Activated CD4-positive, alpha-beta T cell treated with anti-CD3 and anti-CD28 coated beads for 36 hours (primary cell): Measurements from ENCODE around the gene ABRAXAS1. TPM values are rescaled to one million over a fixed set of nuclear protein-coding genes. Genes with fewer than 3 reads are reported as not detected.
"Not testable (repeated sequence)": the region's sequence is repeated elsewhere in the genome, so short reads cannot be mapped to it uniquely, and the experiment has no call there.

Experiments used
- ATAC-seq: fragments of 200-7000 bp; cut with Tn5 transposase; one replicate; pipeline ENCODE4 v1.10.0; 2021; ENCODE audit warnings: mild to moderate bottlenecking, moderate library complexity
- CTCF ChIA-PET: fragments of 350-600 bp; sonication (Branson Sonifier 250); formaldehyde crosslinking; loops from one replicate; lab custom pipeline; 2021; ENCODE audit warnings: antibody characterized with exemption; lab: Charles Lee
- POLR2A ChIA-PET: fragments of 350-600 bp; sonication (Branson Sonifier 250); formaldehyde crosslinking; loops from one replicate; lab custom pipeline; 2021; ENCODE audit warnings: antibody characterized with exemption, inconsistent platforms; lab: Charles Lee
- DNase-seq: peaks from one replicate; pipeline ENCODE4 v3.0.0-alpha.2; 2020
- H3K27ac Mint-ChIP-seq: one replicate; pipeline ENCODE4 v1.8.0; 2021; ENCODE audit warnings: mixed read lengths
- H3K27me3 Mint-ChIP-seq: one replicate; pipeline ENCODE4 v1.8.0; 2021; ENCODE audit warnings: mixed read lengths
- H3K36me3 Mint-ChIP-seq: one replicate; pipeline ENCODE4 v1.8.0; 2021; ENCODE audit warnings: low read depth, mixed read lengths
- H3K4me1 Mint-ChIP-seq: one replicate; pipeline ENCODE4 v1.8.0; 2021; ENCODE audit warnings: mixed read lengths
- H3K4me3 Mint-ChIP-seq: one replicate; pipeline ENCODE4 v1.8.0; 2021; ENCODE audit warnings: mild to moderate bottlenecking, moderate library complexity, mixed read lengths
- H3K9me3 Mint-ChIP-seq: one replicate; pipeline ENCODE4 v1.8.0; 2021; ENCODE audit warnings: low read depth, mixed read lengths
- intact Hi-C, 2 experiments: fragments of 100-400 bp; cut with DNase I in 1 of 2; cut with micrococcal nuclease in 1 of 2; formaldehyde crosslinking; loops; one replicate each; pipeline versions ENCODE4 v1.14.2 to v1.15.1; 2022 to 2024; cut with DNase I, micrococcal nuclease
- total RNA-seq, 2 experiments: library from RNA; stranded (reverse); gene quantifications; one replicate each; pipeline ENCODE4 v1.2.3, GENCODE V29; 2021

ABRAXAS1 gene
- total RNA-seq, 2 experiments from 2014 or later, result 19.2 to 22.6 TPM

DNA sequence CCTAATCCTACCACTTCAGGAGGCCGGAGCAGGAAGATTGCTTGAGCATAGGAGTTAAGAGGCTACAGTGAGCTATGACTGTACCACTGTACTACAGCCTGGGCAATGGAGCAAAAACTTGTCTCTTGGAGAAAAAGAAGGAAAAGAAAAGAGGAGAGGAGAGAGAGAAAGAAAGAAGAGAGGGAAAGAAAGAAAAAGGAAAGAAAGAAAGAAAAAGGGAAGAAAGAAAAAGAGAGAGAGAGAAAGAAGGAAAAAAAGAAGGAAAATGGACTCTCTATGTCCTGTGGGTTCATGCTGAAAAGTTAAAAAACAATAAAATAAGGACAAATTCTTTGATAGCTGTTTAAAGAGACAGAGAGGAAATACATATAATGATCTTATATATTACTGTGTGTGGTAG lies 13.3 kb upstream of the ABRAXAS1 start:
- no peak overlapping the region for H3K27ac Mint-ChIP-seq
- intact Hi-C loops, result no loop called here
- no peaks in the 10 kb centered on the region for H3K9me3 Mint-ChIP-seq
- H3K36me3 Mint-ChIP-seq, result no peaks in the 10 kb centered on the region
- H3K4me3 Mint-ChIP-seq, result no peak overlapping the region
- ChIA-PET POLR2A (no interaction called here), CTCF (interaction anchor here (0.9 to 1.8 kb wide), 3 partner anchors 9 to 141 kb away, joined by 3 to 7 read pairs (median 4); no protein-coding TSS in a partner anchor)
- DNase-seq (no peak), ATAC-seq (no peak)
- H3K27me3 Mint-ChIP-seq, result no peaks in the 10 kb centered on the region
- H3K4me1 Mint-ChIP-seq, result no peaks in the 10 kb centered on the region

DNA sequence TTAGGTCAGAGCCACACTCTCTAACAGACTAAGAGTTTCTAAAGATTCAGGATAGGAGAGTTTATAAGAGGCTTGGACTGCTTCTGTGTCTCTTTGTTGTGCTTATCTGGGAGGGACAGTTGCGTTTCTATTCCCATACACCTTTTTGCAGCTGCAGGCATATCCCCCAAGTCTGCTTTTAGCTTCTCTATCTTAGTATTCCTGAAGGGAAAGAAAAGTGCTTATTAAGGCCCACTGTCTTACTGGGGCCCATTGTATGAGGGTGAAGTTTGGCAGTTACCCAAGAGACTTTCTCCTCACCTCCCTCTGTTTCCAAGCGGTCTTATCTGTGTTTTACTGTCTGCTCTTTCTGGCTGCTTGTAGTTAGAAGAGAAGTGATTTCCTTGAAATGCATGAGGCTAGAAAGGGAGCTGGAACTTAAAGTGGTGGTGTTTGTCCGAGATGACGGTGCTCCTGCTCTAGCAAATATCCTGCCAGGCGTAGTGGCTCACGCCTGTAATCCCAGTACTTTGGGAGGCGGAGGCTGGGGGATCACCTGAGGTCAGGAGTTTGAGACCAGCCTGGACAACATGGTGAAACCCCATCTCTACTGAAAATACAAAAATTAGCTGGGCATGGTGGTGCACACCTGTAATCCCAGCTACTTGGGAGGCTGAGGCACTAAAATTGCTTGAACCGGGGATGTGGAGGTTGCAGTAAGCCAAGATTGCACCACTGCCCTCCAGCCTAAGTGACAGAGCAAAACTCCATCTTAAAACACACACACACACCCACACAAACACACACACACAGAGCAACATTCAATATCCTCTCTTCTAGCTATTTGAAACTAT lies 11.4 kb upstream of the ABRAXAS1 start:
- ATAC-seq, DNase-seq, POLR2A ChIA-PET, H3K9me3 Mint-ChIP-seq, H3K36me3 Mint-ChIP-seq, intact Hi-C loops, H3K4me1 Mint-ChIP-seq, CTCF ChIA-PET, H3K27me3 Mint-ChIP-seq, H3K4me3 Mint-ChIP-seq, H3K27ac Mint-ChIP-seq: not testable (repeated sequence)

DNA sequence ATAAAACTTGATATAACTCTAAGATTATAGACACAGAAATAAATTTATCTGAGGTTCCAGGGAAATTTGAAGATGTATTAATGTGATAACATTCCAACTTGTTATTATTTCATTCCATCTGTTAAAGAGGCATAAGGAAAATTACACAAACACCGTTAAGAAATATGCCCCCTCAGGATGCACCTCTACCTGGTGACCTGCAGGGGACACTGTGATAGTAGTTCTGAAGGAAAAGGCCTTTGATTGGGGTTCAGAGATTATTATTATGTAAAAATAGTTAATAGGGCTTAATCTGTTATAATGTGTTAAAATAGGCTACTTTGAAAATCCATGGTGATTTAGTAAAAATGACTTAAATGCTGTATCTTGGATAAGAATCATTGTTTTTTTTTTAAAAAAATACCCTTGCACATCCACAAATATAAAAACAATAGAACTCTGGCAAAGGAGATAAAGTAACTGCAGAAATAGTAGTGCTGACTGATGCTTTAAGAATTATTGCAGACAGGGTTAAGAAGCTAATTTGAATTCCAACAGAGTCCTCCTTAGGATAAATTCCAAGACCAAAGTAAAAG lies 6.1 kb upstream of the ABRAXAS1 start:
- POLR2A ChIA-PET, result no interaction called here
- no peaks in the 10 kb centered on the region for H3K9me3 Mint-ChIP-seq
- no peak overlapping the region for H3K27ac Mint-ChIP-seq
- ATAC-seq, result peak; percentile 63
- intact Hi-C loops, result loop anchor here (1.0 kb wide), 1 partner anchor 149 kb away; no protein-coding TSS in a partner anchor
- H3K36me3 Mint-ChIP-seq, result no peaks in the 10 kb centered on the region
- no peak overlapping the region for H3K4me3 Mint-ChIP-seq
- CTCF ChIA-PET, result interaction anchor here (1.0 to 2.5 kb wide), 9 partner anchors 9 to 153 kb away, joined by 3 to 18 read pairs (median 3); no protein-coding TSS in a partner anchor
- DNase-seq, result no peak
- no peaks in the 10 kb centered on the region for H3K27me3 Mint-ChIP-seq
- peaks cover 4% of the 10 kb centered on the region for H3K4me1 Mint-ChIP-seq

DNA sequence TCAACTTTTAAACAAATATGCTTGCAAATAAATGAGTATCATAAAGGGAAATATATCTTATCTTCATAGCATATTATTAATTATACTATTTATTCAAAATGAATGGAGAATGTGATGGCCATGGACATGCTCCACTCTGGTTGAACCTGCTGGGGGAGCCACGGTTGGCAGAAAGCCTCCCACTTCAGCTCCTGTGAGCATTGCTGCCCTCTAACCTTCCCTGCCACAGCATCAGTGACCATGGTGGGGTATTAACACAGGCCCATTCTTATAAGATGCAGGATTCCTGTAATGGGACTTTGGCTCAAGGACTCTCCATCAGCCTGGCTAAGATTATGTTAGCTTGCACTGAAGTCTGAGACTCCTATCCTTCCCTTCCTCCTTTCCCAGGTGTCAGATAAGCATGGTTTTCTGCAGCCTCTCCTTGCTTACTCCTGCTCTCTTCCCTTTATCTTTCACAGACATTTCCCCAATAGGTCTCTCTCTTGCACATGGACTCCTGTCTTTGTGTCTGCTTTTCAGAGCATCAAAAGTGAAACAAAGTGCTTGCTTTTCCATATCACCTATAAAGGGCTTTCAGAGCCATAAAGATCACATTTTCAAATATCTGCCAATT lies 4.9 kb upstream of the ABRAXAS1 start:
- no peaks in the 10 kb centered on the region for H3K36me3 Mint-ChIP-seq
- intact Hi-C loops, result loop anchor here in 1 of 2 experiments (10.0 kb wide), 2 partner anchors 585 to 1095 kb away; partner anchors contain the start of genes CDS1 and THAP9
- POLR2A ChIA-PET, result no interaction called here
- CTCF ChIA-PET, result interaction anchor here (0.6 to 1.5 kb wide), 7 partner anchors 8 to 155 kb away, joined by 3 to 7 read pairs (median 3); no protein-coding TSS in a partner anchor
- no peak overlapping the region for H3K27ac Mint-ChIP-seq
- no peaks in the 10 kb centered on the region for H3K9me3 Mint-ChIP-seq
- no peaks in the 10 kb centered on the region for H3K27me3 Mint-ChIP-seq
- H3K4me1 Mint-ChIP-seq, result peaks cover 4% of the 10 kb centered on the region
- no peak for DNase-seq
- H3K4me3 Mint-ChIP-seq, result no peak overlapping the region
- no peak for ATAC-seq

DNA sequence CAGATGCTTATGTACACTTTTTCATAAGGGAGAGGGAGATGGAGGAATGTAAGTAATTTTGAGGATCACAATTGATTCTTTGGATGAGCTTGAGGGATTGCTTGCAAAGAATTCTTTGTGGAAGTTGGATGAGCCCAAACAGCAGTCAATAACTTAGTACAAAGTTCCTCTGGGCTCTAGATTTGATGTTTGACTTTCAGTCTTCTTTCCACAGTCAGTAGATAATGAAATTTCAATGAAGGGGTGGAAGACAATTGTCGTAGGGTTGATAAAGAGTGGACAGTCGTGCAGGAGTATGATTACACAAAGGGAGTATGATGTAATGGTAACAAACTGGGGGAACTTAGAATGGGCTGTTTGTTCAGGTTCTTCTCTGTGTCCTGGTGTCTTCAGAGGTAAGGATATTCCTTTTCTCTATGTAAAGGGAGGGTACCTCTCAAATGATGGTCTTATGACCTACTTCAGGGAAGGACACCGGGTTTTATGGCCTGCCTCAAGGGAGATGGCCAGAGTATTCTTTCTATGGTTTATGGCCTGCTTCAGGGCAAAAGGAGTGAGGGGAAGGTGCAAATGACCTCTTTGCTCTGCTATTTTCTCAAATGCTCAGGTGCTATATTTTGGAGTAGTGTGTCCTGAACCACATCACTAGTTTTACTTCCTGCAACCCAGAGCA lies 1.7 kb upstream of the ABRAXAS1 start:
- Mint-ChIP-seq H3K4me1 (peaks cover 10% of the 10 kb centered on the region), H3K4me3 (no peak overlapping the region), H3K36me3 (no peaks in the 10 kb centered on the region), H3K27ac (no peak overlapping the region), H3K9me3 (no peaks in the 10 kb centered on the region), H3K27me3 (no peaks in the 10 kb centered on the region)
- POLR2A ChIA-PET, result no interaction called here
- intact Hi-C loops, result loop anchor here in 1 of 2 experiments (10.0 kb wide), 2 partner anchors 582 to 1098 kb away; partner anchors contain the start of genes CDS1 and THAP9
- CTCF ChIA-PET, result interaction anchor here (1.1 to 1.5 kb wide), 3 partner anchors 11 to 153 kb away, joined by 3 to 5 read pairs (median 4); no protein-coding TSS in a partner anchor
- DNase-seq (no peak), ATAC-seq (no peak)

DNA sequence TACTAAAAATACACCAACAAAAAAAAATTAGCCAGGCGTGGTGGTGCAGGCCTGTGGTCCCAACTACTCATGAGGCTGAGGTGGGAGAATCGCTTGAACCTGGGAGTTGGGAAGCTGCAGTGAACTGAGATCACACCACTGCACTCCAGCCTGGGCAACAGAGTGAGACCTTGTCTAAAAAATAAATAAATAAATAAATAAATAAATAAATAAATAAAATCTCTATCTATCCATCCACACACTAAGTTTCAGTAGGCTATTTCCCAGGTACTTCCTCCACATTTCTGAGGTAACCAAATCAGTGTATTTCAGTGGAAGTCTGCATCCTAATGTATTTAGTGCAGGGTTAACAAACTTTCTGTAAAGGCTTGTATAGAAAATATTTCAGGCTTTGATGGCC lies 10.9 kb downstream of the ABRAXAS1 start:
- H3K4me3 Mint-ChIP-seq, result no peak overlapping the region
- H3K27ac Mint-ChIP-seq, result no peak overlapping the region
- ATAC-seq, result no peak
- H3K36me3 Mint-ChIP-seq, result peaks cover 23% of the 10 kb centered on the region
- H3K27me3 Mint-ChIP-seq, result no peaks in the 10 kb centered on the region
- H3K4me1 Mint-ChIP-seq, result peaks cover 4% of the 10 kb centered on the region
- no peak for DNase-seq
- ChIA-PET POLR2A (no interaction called here), CTCF (no interaction called here)
- intact Hi-C loops, result no loop called here
- no peaks in the 10 kb centered on the region for H3K9me3 Mint-ChIP-seq

DNA sequence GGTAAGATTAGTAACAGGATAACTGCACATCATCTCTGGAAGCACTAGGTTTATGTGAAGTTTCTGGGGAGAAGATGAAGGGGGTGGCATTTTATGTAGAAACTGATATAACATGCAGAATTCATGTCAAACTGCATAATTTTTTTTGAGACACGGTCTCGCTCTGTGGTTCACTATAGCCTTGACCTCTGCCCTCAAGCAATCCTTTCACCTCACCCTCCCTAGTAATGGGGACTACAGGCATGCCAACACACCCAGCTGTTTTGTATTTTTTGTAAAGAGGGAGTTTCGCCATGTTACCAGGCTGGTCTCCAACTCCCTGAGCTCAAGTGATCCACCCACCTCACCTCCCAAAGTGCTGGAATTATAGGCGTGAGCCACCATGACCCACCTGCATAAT lies 11.5 kb downstream of the ABRAXAS1 start:
- Mint-ChIP-seq H3K4me3 (no peak overlapping the region), H3K27ac (no peak overlapping the region), H3K4me1 (peaks cover 4% of the 10 kb centered on the region), H3K9me3 (no peaks in the 10 kb centered on the region), H3K27me3 (no peaks in the 10 kb centered on the region), H3K36me3 (peaks cover 23% of the 10 kb centered on the region)
- intact Hi-C loops, result no loop called here
- no peak for ATAC-seq
- DNase-seq, result no peak
- CTCF ChIA-PET, result no interaction called here
- POLR2A ChIA-PET, result no interaction called here

DNA sequence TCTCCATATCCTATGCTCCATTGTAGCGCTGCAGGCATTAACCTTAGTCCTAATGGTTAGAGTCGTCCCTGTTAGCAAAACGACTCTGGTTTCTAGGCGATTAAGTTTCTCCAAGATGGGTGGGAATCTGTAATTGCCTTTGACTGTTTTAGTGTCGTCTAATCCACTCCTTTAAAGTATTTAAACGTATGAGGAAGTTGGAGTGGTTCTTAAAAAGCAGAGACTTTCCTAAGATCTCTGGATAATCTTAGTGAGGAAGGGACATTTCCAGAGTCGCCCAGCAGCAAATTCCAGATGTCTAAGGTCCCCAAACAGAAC lies 28.8 kb downstream of the ABRAXAS1 start:
- H3K27me3 Mint-ChIP-seq, result no peaks in the 10 kb centered on the region
- ChIA-PET CTCF (interaction anchor here (0.8 kb wide), 1 partner anchor 9 kb away, joined by 3 read pairs; no protein-coding TSS in a partner anchor), POLR2A (interaction anchor here (0.7 to 0.9 kb wide), 3 partner anchors 115 to 421 kb away, joined by 3 read pairs; partner anchors contain the start of genes COPS4 and COQ2)
- ATAC-seq (no peak), DNase-seq (no peak)
- H3K27ac Mint-ChIP-seq, result peak overlapping the region; percentile 99
- H3K36me3 Mint-ChIP-seq, result peaks cover 52% of the 10 kb centered on the region
- peak overlapping the region; percentile 97 for H3K4me3 Mint-ChIP-seq
- peaks cover 37% of the 10 kb centered on the region for H3K4me1 Mint-ChIP-seq
- no peaks in the 10 kb centered on the region for H3K9me3 Mint-ChIP-seq
- intact Hi-C loops, result loop anchor here (1.0 to 10.0 kb wide), 5 partner anchors 29 to 554 kb away; partner anchors contain the start of genes ABRAXAS1 (in 1 of the 2), LIN54 (in 1 of the 2), PLAC8 (in 1 of the 2) and THAP9 (in 1 of the 2)

DNA sequence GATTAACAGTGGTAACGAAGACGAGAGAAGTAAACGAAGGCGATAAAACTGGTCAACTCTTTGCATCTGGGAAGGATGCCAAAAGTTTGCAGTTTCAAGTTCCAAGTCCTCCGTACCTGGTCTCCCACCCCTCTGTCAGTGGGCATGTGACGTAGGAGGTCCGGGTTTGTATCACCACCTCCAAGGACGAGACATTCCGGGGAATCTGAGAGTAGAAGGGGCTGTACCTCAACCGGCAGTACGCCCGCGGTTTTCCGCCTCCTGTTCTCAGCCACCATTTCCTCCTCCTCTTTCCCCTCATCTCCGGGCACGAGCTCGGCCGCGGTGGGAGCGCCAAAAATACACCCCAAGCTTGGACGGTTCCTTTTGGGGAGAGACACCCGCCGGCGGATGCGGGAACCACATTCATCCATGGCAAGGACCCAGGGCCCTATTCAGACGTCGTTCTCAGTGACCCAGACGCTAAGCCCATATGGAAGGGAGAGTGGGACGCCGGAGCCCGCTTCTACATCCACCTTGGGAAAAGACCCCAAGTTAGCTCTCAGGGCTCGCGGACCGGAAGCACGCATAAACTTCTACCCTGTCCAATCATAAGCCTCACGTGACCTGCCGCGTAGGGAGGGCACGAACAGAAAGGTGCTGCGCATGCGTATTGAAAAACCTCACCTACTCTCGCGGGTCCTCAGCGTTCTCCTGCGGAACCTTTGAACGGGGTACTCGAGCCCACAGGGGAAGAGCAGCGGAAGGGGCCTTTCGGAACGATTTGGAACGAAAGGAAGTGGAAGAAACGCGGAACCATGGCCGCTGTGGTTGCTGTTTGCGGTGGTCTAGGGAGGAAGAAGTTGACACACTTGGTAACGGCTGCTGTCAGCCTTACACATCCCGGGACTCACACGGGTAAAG lies 29.4 kb downstream of the ABRAXAS1 start, which contains the start of the genes HELQ and MRPS18C:
HELQ (minus strand) TSS at position 543 of the 903 bp plus-strand sequence; CDS start at position 413, 130 bp downstream.
MRPS18C (plus strand) TSS at position 778 of the 903 bp plus-strand sequence; CDS start at position 798, 20 bp downstream.
- peak within 1 kb of the TSS; percentile 99 for H3K27ac Mint-ChIP-seq
- peaks cover 54% of the 10 kb centered on the region for H3K36me3 Mint-ChIP-seq
- ChIA-PET CTCF (interaction anchor here (0.7 to 0.8 kb wide), 2 partner anchors 9 to 174 kb away, joined by 3 read pairs; no protein-coding TSS in a partner anchor), POLR2A (interaction anchor here (0.6 to 1.3 kb wide), 5 partner anchors 60 to 443 kb away, joined by 3 to 5 read pairs (median 3); partner anchors contain the start of genes COPS4 and COQ2)
- no peaks in the 10 kb centered on the region for H3K9me3 Mint-ChIP-seq
- ATAC-seq (peak; percentile 92), DNase-seq (peak; percentile 97)
- peaks cover 37% of the 10 kb centered on the region for H3K4me1 Mint-ChIP-seq
- peak within 1 kb of the TSS; percentile 97 for H3K4me3 Mint-ChIP-seq
- intact Hi-C loops, result loop anchor here (1.0 to 10.0 kb wide), 17 partner anchors 30 to 1127 kb away; partner anchors contain the start of genes ABRAXAS1 (in 2 of the 2), PLAC8 (in 2 of the 2), THAP9 (in 2 of the 2) and CDS1 (in 1 of the 2)
- H3K27me3 Mint-ChIP-seq, result no peaks in the 10 kb centered on the region
